ENCODE measurements around the gene TMEM191B.
"Not testable (repeated sequence)": the region's sequence is repeated elsewhere in the genome, so short reads cannot be mapped to it uniquely, and the experiment has no call there.

Gene TMEM191B

GRCh38 chr22:18527752-18528596, at the start of gene TMEM191B:
TSS of gene TMEM191B (plus strand) at chr22:18527802. CDS start at chr22:18527981, 179 bp downstream.
- DNase-seq = not testable (repeated sequence)

GRCh38 chr22:18496227-18496626, 31.4 kb upstream of the TMEM191B start:
- not testable (repeated sequence) for DNase-seq

DNA sequence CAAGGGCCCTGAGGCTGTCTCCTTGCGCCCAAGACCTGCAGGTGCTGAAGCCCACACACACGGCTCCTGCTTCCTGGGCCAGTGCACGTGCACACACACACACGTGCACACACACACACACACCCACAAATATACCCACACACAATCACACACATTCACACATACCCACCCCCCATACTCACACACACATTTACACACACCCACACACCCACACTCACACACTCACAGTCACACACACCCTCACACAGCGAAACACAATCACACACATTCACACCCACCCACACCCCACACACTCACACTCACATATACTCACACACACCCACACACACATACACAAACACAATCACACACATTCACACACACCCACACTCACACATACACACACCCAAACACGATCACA, 16.3 kb upstream of the TMEM191B start:
- DNase-seq = not testable (repeated sequence)

GRCh38 chr22:18512378-18512777, 15.2 kb upstream of the TMEM191B start:
- DNase-seq = not testable (repeated sequence)

DNA sequence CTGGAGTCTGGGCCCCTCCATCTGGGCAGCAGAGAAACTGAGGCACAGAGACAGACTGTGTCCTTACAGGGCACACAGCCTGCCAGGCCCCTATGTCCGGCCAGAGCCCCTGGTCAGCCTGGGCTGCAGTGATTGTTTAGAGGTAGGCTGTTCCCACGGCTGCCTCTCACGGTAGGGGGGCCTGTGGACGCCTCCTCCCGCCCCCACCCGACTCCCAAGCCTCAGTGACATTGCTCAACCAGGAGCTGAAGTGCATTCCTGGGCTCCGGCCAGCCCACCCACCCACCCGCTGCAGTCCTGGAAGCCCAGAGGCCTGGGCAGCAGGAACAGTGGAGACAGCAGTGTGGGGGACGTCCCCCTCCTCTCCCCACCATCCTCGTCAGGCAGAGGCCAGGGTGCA, 14.1 kb upstream of the TMEM191B start:
- DNase-seq = not testable (repeated sequence)

GRCh38 chr22:18518061-18518460, 9.5 kb upstream of the TMEM191B start, which contains the start of gene GGTLC3:
TSS of gene GGTLC3 (minus strand) at chr22:18518161. CDS start at chr22:18517897, 264 bp downstream.
- DNase-seq = not testable (repeated sequence)

DNA sequence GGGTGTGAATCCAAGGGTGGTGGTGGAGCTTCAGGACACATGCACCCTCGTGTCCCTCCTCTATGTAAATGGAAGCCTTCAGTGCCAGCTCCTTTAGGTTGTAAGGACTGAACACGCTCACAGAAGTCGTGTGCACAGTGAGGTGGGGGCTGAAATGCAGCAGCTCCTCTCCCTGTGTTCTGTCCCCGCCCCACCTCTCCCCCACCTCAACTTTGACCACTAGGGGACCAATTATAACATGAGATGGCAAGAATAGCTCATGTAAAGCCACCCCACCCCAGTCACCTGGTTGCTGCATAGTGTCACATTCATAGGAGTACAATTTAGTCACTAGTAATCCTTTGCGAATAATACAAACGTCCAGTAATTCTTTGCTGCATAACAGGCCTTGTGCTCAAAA, 4.8 kb upstream of the TMEM191B start:
- not testable (repeated sequence) for DNase-seq

- not testable (repeated sequence) for DNase-seq
These were observed 4.3 kb upstream of the TMEM191B start for GRCh38 chr22:18523328-18523727.

DNA sequence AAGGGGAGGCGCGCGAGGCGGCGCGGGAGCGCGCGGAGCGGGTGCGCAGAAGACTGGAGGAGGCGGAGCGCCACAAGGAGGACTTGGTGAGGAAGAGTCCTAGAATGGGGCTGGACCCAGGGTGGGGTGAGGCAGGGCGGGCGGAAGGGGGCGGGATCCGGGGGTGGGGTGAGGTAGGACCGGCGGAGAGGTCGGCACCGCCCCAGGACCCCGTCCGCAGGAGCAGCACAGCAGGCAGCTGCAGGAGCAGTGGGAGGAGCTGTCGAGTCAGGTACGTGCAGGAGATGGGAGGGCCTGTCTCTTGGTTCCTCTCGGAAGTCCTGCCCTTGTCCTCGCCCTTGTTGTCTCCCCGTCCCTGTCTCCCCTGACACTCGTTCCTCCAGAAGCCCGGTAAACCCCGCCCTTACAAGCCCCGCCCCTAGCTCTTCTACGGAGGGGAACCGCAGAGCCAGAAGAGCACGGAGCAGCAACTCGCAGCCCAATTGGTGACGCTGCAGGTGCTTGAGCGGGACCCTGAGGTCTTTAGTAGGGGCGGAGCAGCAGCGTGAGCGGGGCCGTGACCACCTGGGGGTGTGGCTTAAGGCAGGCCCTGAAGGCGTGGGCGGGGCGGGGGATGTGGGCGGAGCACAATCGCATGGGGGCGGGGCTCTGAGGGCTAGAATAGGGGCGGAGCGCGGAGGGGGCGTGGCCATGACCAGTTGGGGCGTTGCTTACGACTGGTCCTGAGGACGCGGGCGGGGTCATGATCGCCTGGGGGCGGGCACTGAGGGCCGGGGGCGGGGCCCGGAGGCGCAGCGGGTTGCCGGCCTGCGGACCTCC, 1.2 kb downstream of the TMEM191B start:
- peak; percentile 93 for DNase-seq

DNA sequence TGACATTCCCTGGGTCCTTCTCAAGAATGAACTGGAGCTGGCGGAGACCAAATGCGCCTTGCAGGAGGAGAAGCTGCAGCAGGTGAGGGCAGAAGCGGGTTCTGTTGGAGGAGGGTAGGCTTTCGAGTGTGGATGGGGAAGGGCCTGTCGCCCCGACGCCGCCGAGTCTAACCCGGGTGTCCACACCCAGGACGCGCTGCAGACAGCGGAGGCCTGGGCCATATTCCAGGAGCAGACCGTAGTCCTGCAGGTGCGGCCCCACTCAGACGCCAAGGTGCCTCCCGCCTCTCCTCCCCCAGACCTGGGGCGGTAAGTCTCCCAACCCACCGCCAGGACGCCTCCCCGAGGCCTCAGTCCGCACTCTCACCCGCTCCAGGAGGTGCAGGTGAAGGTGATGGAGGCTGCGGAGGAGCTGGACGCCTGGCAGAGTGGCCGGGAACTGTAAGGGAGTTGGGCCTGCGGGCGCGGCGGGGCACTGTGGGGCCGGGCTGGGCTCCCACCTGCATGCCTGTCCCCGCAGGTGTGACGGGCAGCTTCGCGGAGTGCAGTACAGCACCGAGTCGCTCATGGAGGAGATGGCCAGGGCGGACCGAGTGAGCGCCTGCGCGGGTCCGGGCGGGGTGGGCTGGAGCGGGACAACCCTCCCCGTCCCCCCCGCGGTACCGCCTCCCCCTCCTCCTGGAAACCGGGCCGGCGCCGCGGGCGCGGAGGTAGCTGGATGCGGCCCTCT, 2.0 kb downstream of the TMEM191B start:
- DNase-seq = peak in 1 of 2 donors; percentile 1

- DNase-seq = not testable (repeated sequence)
These were observed 6.0 kb downstream of the TMEM191B start for GRCh38 chr22:18533633-18534032.

- DNase-seq = not testable (repeated sequence)
These were observed 6.7 kb downstream of the TMEM191B start for GRCh38 chr22:18534315-18534714.

- DNase-seq = not testable (repeated sequence)
These were observed 12.4 kb downstream of the TMEM191B start for GRCh38 chr22:18539994-18540393.

DNA sequence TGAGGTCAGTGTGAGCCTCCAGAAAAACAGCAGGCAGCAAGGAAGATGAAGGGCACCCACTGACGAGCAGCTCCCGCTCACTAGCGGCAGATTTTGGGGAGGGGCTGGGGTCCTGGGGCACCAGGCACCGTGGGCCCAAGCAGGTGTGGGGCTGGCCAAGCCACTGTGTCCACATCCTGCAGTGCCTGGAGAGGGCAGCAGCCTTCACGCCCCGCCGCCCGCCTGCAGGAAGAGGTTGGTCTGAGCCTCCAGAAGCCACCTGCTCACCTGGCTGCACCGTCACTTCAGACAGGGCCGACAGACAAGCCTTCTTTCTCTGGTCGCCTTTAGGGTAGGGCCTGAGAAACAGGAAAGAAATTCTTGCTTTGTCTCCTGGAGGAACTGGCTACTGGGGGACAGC, 15.8 kb downstream of the TMEM191B start:
- not testable (repeated sequence) for DNase-seq

GRCh38 chr22:18544615-18545014, 17.0 kb downstream of the TMEM191B start:
- DNase-seq = not testable (repeated sequence)

- DNase-seq = not testable (repeated sequence)
These were observed 22.0 kb downstream of the TMEM191B start for GRCh38 chr22:18549458-18550179.

GRCh38 chr22:18551046-18551445, 23.4 kb downstream of the TMEM191B start:
- DNase-seq = not testable (repeated sequence)

GRCh38 chr22:18552839-18553597, 25.4 kb downstream of the TMEM191B start:
- not testable (repeated sequence) for DNase-seq

DNA sequence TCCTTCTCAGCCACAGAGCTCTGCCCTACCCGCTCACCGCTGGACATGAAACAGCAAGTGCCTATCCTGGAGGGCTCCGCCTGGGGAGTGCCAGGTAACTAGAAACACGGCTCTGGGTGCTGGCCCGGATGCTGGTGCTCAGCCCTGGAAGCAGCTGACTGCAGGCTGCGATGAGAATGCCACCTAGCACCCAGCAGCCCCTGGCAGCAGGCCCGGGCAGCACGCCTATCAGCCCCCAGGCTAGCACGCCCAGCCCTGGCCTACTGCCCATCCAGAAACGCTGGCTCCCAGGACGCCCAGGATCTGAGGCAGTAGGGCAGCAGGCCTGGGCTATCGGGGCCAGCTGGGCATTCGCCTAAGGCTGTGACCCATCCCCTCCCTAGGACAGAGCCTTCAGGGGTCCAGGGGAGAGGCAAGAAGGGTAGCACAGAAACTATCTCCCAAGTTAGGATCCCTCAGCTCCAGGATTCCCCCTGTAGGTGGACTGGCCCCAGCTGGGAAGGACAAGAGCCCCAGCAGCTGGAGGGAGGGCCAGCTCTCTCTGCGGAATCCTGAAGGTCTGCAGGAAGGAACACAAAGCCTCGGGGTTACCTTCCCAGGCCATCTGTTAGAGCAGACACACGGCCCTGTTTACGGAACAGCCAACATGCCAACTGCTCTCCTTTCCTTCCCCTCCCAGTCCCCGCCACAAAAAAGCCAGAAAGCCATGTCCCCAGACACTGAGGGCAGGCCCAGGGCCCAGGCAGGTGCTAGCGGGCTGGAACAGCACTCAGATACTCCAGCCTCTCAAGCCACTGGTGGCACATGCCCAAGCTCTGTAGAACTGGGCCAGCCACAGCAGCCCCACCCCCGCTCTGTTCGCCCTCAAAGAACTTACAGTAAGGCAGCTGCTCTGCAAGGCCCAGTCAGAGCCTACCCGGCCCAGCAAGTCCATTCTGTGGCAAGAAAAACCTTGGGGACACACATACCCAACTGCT, 27.0 kb downstream of the TMEM191B start:
- not testable (repeated sequence) for DNase-seq

GRCh38 chr22:18558516-18558915, 30.9 kb downstream of the TMEM191B start:
- DNase-seq = not testable (repeated sequence)
